Prostate gland (tissue), 2 donors: Measurements from ENCODE around the gene RABGGTA. TPM values are rescaled to one million over a fixed set of nuclear protein-coding genes. Genes with fewer than 3 reads are reported as not detected.
A peak's percentile ranks its signal among the peaks of the same experiment; 100 is the strongest.

Experiments used
- DNase-seq: peaks from one replicate; pipeline ENCODE4 v3.0.0-alpha.2; 2019; ENCODE audit warnings: low spot score
- H3K27ac ChIP-seq, 2 donors: fragments of 200-600 bp; sonication (generic); 2 replicates each; pipeline ENCODE4 v1.5.1; 2017 to 2019
- H3K27me3 ChIP-seq: fragments of 200-600 bp; sonication (generic); replicated peaks from 2 replicates; pipeline ENCODE4 v1.5.1; 2019; ENCODE audit not compliant: insufficient read depth
- H3K36me3 ChIP-seq, 2 donors: fragments of 200-600 bp; sonication (generic); 1 replicate in 1 of 2; 2 replicates in 1 of 2; pipeline versions ENCODE4 v1.5.1 to v1.8.1; 2017 to 2019
- H3K4me1 ChIP-seq: fragments of 200-600 bp; sonication (generic); replicated peaks from 2 replicates; pipeline ENCODE4 v1.5.1; 2019
- H3K4me3 ChIP-seq, 2 donors: fragments of 200-600 bp; sonication (generic); 2 replicates each; pipeline ENCODE4 v1.5.1; 2017 to 2019
- H3K9me3 ChIP-seq: fragments of 200-600 bp; sonication (generic); 2 replicates; pipeline ENCODE4 v1.5.1; 2017
- POLR2A ChIP-seq: fragments of 450-650 bp; IDR thresholded peaks from one replicate; pipeline ENCODE4 v1.6.1; 2016; ENCODE audit warnings: antibody characterized with exemption, mild to moderate bottlenecking
- POLR2AphosphoS5 ChIP-seq: sonication (generic); formaldehyde crosslinking; IDR thresholded peaks from one replicate; pipeline ENCODE4 v1.6.1; 2017; ENCODE audit warnings: antibody characterized with exemption
- WGBS: methylation state at CpG from one replicate; pipeline ENCODE4 v1.1.5; 2018; 5-methylcytosine and 5-hydroxymethylcytosine counted together
- intact Hi-C: fragments of 100-400 bp; cut with DNase I; formaldehyde crosslinking; loops from one replicate; pipeline ENCODE4 v1.14.2; 2022
- total RNA-seq, 2 donors: library from RNA; depleted of rRNA; stranded (reverse); fragments of >200 nt; gene quantifications; one replicate each; pipeline ENCODE4 v1.1.0, GENCODE V29; 2016
- TF ChIP-seq, protein P1 (sequence below), 4 experiments: fragments of 200-600 bp in 2 of 4; fragments of 450-650 bp in 2 of 4; sonication (generic) in 2 of 4; IDR thresholded peaks; 1 replicate in 3 of 4; 2 replicates in 1 of 4; pipeline ENCODE4 v1.5.1; 2016 to 2019; ENCODE audit warnings: antibody characterized with exemption in 4 of 4, mild to moderate bottlenecking in 2 of 4, moderate library complexity in 2 of 4

Gene RABGGTA
- total RNA-seq, 2 donors from 2014 or later = 45.5 to 63.5 TPM

DNA sequence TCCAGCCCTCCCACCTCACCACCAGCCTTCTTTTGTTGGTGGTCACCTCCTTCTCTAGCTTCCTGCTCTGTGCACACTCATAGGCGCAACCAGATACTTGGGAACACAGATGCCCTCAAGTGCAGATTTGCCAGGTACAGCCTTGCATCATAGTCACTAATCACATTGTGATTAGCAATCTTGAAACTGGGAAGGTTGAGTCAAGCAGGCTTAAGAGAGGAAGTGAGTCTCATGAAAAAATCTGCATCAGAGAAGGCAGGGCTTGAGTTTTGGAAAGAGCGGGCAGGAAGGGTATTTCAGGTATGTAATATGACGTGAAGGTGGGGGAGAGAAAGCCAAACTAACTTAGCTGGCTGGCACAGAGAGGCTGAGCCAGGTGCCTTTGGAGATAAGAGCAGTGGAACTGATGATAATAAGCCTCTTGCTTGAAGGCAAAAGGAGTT is 2.7 kb upstream of the RABGGTA start:
- peak; percentile 31 for TF ChIP-seq POLR2A
- TF ChIP-seq POLR2AphosphoS5 = peak; percentile 4
- TF ChIP-seq, protein P1, sequence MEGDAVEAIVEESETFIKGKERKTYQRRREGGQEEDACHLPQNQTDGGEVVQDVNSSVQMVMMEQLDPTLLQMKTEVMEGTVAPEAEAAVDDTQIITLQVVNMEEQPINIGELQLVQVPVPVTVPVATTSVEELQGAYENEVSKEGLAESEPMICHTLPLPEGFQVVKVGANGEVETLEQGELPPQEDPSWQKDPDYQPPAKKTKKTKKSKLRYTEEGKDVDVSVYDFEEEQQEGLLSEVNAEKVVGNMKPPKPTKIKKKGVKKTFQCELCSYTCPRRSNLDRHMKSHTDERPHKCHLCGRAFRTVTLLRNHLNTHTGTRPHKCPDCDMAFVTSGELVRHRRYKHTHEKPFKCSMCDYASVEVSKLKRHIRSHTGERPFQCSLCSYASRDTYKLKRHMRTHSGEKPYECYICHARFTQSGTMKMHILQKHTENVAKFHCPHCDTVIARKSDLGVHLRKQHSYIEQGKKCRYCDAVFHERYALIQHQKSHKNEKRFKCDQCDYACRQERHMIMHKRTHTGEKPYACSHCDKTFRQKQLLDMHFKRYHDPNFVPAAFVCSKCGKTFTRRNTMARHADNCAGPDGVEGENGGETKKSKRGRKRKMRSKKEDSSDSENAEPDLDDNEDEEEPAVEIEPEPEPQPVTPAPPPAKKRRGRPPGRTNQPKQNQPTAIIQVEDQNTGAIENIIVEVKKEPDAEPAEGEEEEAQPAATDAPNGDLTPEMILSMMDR (IDR thresholded peaks at IDR 0.05) = no peak
- Histone ChIP-seq H3K36me3 (no peaks in the 10 kb centered on the region), H3K4me3 (no peak overlapping the region), H3K9me3 (no peaks in the 10 kb centered on the region), H3K27me3 (no peaks in the 10 kb centered on the region), H3K27ac (no peak overlapping the region), H3K4me1 (no peaks in the 10 kb centered on the region)
- no peak for DNase-seq
- intact Hi-C loops = no loop called here
- WGBS = 75% methylated on average over 3 of the region's 3 CpGs

DNA sequence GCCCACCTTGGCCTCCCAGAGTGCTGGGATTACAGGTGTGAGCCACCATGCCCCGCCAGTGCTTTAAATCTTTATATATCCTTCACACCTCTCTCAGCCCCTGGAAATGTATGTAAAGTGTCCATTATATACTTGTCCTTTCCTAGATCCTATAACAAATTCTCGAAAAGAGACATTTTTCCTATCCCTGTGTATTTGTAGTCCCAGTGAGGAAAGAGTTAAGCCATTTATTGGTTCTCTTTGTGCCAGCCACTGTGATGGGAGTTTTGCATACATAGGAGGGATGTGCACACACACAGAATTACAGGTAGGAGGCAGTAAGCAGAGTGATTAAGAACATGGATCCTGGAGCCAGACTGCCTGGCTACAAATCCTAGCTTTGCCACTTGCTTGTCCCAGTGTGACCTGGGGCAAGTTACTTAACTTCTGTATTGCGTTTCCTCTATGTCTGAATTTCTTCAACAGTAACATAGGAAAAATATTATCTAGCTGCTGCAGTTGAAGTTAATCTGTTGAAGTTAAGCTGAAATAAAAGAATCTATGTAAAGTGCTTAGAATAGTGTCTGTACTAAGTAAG is 2.1 kb upstream of the RABGGTA start:
- intact Hi-C loops = no loop called here
- H3K27ac ChIP-seq = no peak overlapping the region

DNA sequence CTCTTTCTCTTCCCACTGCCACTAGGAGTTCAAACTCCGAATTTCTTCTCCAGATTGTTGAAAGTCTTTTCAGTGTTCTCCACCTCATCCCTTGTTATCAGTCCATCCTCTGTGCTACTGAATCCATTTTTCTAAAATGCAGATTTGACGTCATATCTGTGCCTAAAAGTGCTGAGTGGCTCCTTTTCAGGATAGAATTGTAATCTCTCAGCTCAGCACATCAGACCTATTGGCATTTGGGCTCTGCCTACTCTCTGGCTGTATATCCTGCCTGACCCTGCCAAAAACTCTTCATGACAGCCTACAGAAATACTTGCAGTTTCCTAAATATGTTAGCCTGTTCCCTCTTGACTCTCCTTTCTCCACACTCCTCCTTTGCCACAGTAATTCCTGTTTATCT is 1.1 kb upstream of the RABGGTA start:
- TF ChIP-seq, protein P1 (IDR thresholded peaks at IDR 0.05) = no peak
- no peak for TF ChIP-seq POLR2AphosphoS5
- 88% methylated on average over 2 of the region's 2 CpGs for WGBS
- no peak overlapping the region for H3K4me3 ChIP-seq
- H3K27me3 ChIP-seq = no peaks in the 10 kb centered on the region
- no peak for DNase-seq
- H3K4me1 ChIP-seq = no peaks in the 10 kb centered on the region
- no peak overlapping the region for H3K27ac ChIP-seq
- intact Hi-C loops = no loop called here
- no peaks in the 10 kb centered on the region for H3K9me3 ChIP-seq
- H3K36me3 ChIP-seq = no peaks in the 10 kb centered on the region

More for the DNA sequence above, 2.1 kb upstream of the RABGGTA start:
- Histone ChIP-seq H3K4me3 (no peak overlapping the region), H3K4me1 (no peaks in the 10 kb centered on the region), H3K36me3 (no peaks in the 10 kb centered on the region), H3K9me3 (no peaks in the 10 kb centered on the region), H3K27me3 (no peaks in the 10 kb centered on the region)
- 91% methylated on average over 3 of the region's 3 CpGs for WGBS
- no peak for DNase-seq
- TF ChIP-seq POLR2A = no peak
- TF ChIP-seq, protein P1 (IDR thresholded peaks at IDR 0.05) = no peak

DNA sequence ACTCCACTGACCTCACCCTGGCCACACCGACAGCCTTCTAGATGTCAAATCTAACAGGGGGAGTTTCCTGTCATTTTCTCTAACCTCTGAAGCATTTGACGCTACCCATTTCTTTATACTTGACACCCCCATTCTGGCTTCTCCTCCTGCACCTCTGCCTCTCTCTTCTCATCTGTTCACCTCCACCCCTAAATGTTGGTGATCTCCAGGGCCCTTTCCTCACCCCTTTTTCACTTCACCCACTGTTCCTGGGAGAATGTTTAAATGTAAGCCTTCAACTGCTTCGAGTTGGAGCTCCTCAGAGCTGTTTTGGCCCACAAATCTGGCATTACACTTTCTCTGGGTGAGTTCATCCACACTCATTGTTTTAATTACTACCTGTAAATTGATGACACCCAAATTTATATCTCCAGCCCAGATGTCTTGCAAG is 452 bp upstream of the RABGGTA start:
- H3K4me1 ChIP-seq = no peaks in the 10 kb centered on the region
- H3K27ac ChIP-seq = peak overlapping the region; percentile 87 to 96
- no peaks in the 10 kb centered on the region for H3K9me3 ChIP-seq
- no peak for TF ChIP-seq POLR2AphosphoS5
- TF ChIP-seq, protein P1 (IDR thresholded peaks at IDR 0.05) = no peak
- TF ChIP-seq POLR2A = no peak
- WGBS = 9% methylated on average over 3 of the region's 3 CpGs
- intact Hi-C loops = loop anchor here (1.0 kb wide), 1 partner anchor 27 kb away; the partner anchor contains the start of genes DHRS1 and NOP9
- H3K27me3 ChIP-seq = no peaks in the 10 kb centered on the region
- H3K36me3 ChIP-seq = no peaks in the 10 kb centered on the region
- H3K4me3 ChIP-seq = peak overlapping the region; percentile 74 to 99
- no peak for DNase-seq

DNA sequence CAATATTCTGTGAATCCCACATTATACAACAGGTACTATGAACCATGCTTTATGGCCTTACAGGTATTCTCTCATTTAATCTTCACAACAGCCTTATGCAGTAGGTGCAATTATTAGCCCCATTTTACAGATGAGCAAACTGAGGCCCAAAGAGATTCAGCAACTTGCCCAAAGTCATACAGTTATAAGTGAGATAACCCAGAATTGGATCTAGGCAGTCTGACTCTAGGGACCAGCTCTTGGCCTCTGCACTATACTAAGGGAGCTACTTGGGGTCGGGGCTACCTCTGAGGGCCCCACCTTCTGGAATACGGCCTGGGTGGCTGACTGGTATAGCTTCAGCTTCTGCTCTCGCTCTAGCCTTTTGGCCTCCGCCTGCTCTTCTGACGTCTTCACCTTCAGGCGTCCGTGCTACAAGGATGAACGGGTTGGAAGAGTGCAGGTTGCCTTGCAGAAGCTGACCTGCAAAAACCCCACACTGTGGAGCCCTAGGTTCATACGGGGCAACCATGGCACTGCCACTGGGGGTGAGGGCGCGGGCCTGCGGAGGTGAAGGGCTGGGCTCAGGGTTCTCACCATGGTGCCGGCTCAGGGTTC is 762 bp downstream of the RABGGTA start:
- Histone ChIP-seq H3K36me3 (peaks cover 0 to 6% of the 10 kb centered on the region in 2 donors), H3K4me1 (no peaks in the 10 kb centered on the region), H3K4me3 (peak overlapping the region; percentile 74 to 99), H3K27me3 (no peaks in the 10 kb centered on the region), H3K9me3 (no peaks in the 10 kb centered on the region), H3K27ac (peak overlapping the region; percentile 87 to 96)
- no peak for DNase-seq
- intact Hi-C loops = loop anchor here (1.0 kb wide), 1 partner anchor 29 kb away; the partner anchor contains the start of genes DHRS1 and NOP9
- TF ChIP-seq POLR2AphosphoS5 (no peak), POLR2A (no peak)
- TF ChIP-seq, protein P1 (IDR thresholded peaks at IDR 0.05) = no peak
- WGBS = 23% methylated on average over 13 of the region's 13 CpGs
